ENCODE measurements around the gene XYLT1.

Gene XYLT1

GRCh38 chr16:17362183-17362582 lies 108.6 kb downstream of the XYLT1 start:
- no peak for DNase-seq (ENCODE audit: low read depth in 2 of 2, low spot score in 1 of 2)

- DNase-seq (ENCODE audit: low read depth in 2 of 2, low spot score in 1 of 2), result no peak
Observed at GRCh38 chr16:17360693-17361122, 110.1 kb downstream of the XYLT1 start.

GRCh38 chr16:17359788-17360390 lies 110.9 kb downstream of the XYLT1 start:
- no peak for DNase-seq (ENCODE audit: low read depth in 2 of 2, low spot score in 1 of 2)

GRCh38 chr16:17358846-17359245 lies 111.9 kb downstream of the XYLT1 start:
- no peak for DNase-seq (ENCODE audit: low read depth in 2 of 2, low spot score in 1 of 2)

GRCh38 chr16:17358355-17358754 lies 112.4 kb downstream of the XYLT1 start:
- DNase-seq (ENCODE audit: low read depth in 2 of 2, low spot score in 1 of 2), result no peak

- DNase-seq (ENCODE audit: low read depth in 2 of 2, low spot score in 1 of 2), result no peak
Observed at GRCh38 chr16:17357307-17358062, 113.3 kb downstream of the XYLT1 start.

GRCh38 chr16:17356243-17356933 lies 114.4 kb downstream of the XYLT1 start:
- no peak for DNase-seq (ENCODE audit: low read depth in 2 of 2, low spot score in 1 of 2)

- no peak for DNase-seq (ENCODE audit: low read depth in 2 of 2, low spot score in 1 of 2)
Observed at GRCh38 chr16:17354685-17355084, 116.1 kb downstream of the XYLT1 start.

- DNase-seq (ENCODE audit: low read depth in 2 of 2, low spot score in 1 of 2), result no peak
Observed at GRCh38 chr16:17354141-17354601, 116.6 kb downstream of the XYLT1 start.

- no peak for DNase-seq (ENCODE audit: low read depth in 2 of 2, low spot score in 1 of 2)
Observed at GRCh38 chr16:17353561-17353960, 117.2 kb downstream of the XYLT1 start.

- no peak for DNase-seq (ENCODE audit: low read depth in 2 of 2, low spot score in 1 of 2)
Observed at GRCh38 chr16:17351441-17352035, 119.2 kb downstream of the XYLT1 start.

- DNase-seq (ENCODE audit: low read depth in 2 of 2, low spot score in 1 of 2), result no peak
Observed at GRCh38 chr16:17350207-17350606, 120.6 kb downstream of the XYLT1 start.

GRCh38 chr16:17348826-17349225 lies 121.9 kb downstream of the XYLT1 start:
- DNase-seq (ENCODE audit: low read depth in 2 of 2, low spot score in 1 of 2), result no peak

GRCh38 chr16:17348042-17348783 lies 122.5 kb downstream of the XYLT1 start:
- DNase-seq (ENCODE audit: low read depth in 2 of 2, low spot score in 1 of 2), result no peak

- no peak for DNase-seq (ENCODE audit: low read depth in 2 of 2, low spot score in 1 of 2)
Observed at GRCh38 chr16:17347624-17348023, 123.1 kb downstream of the XYLT1 start.

GRCh38 chr16:17346621-17347569 lies 123.9 kb downstream of the XYLT1 start:
- DNase-seq (ENCODE audit: low read depth in 2 of 2, low spot score in 1 of 2), result no peak

GRCh38 chr16:17345043-17345442 lies 125.7 kb downstream of the XYLT1 start:
- DNase-seq (ENCODE audit: low read depth in 2 of 2, low spot score in 1 of 2), result no peak

- no peak for DNase-seq (ENCODE audit: low read depth in 2 of 2, low spot score in 1 of 2)
Observed at GRCh38 chr16:17343728-17344127, 127.0 kb downstream of the XYLT1 start.

- no peak for DNase-seq (ENCODE audit: low read depth in 2 of 2, low spot score in 1 of 2)
Observed at GRCh38 chr16:17343028-17343427, 127.7 kb downstream of the XYLT1 start.

- no peak for DNase-seq (ENCODE audit: low read depth in 2 of 2, low spot score in 1 of 2)
Observed at GRCh38 chr16:17342031-17342430, 128.7 kb downstream of the XYLT1 start.
